H1 (cell line): ENCODE results near the gene AXIN2.

ENCODE experiments used
- ATF2 ChIP-seq: IDR thresholded peaks from 2 replicates; pipeline ENCODE4 v1.6.1; 2012; ENCODE audit warnings: low read length, inconsistent platforms
- CTCF ChIP-seq, 3 experiments: IDR thresholded peaks; 1 replicate in 2 of 3; 2 replicates in 1 of 3; pipeline versions ENCODE4 v1.5.1 to v1.6.1; 2011; ENCODE audit warnings: low read length in 3 of 3, mild to moderate bottlenecking in 3 of 3, inconsistent platforms in 2 of 3, low read depth in 1 of 3, moderate library complexity in 1 of 3; ENCODE audit not compliant: insufficient read depth in 1 of 3; ENCODE audit errors: control extremely low read depth in 1 of 3
- EP300 ChIP-seq, 2 experiments: IDR thresholded peaks; 1 replicate in 1 of 2; 2 replicates in 1 of 2; pipeline ENCODE4 v1.6.1; 2011 to 2012; ENCODE audit warnings: low read depth in 2 of 2, low read length in 2 of 2, mild to moderate bottlenecking in 2 of 2, borderline replicate concordance in 1 of 2, inconsistent platforms in 1 of 2, moderate library complexity in 1 of 2
- EZH2 ChIP-seq: fragments of 200-600 bp; sonication (generic); IDR thresholded peaks from 2 replicates; pipeline ENCODE4 v1.7.1; 2012; ENCODE audit warnings: low read depth, mild to moderate bottlenecking, moderate library complexity, low read length, inconsistent platforms; ENCODE audit not compliant: severe bottlenecking
- FOSL1 ChIP-seq: IDR thresholded peaks from 2 replicates; pipeline ENCODE4 v1.6.1; 2011; ENCODE audit warnings: mild to moderate bottlenecking, low read depth, low read length, moderate library complexity; ENCODE audit not compliant: insufficient read depth
- POLR2A ChIP-seq, 2 experiments: IDR thresholded peaks; 1 replicate in 1 of 2; 2 replicates in 1 of 2; pipeline ENCODE4 v1.6.1; 2011; ENCODE audit warnings: low read depth in 2 of 2, low read length in 2 of 2, mild to moderate bottlenecking in 2 of 2; ENCODE audit errors: control extremely low read depth in 1 of 2
- POLR2AphosphoS5 ChIP-seq: IDR thresholded peaks from 2 replicates; pipeline ENCODE4 v1.6.1; 2011; ENCODE audit warnings: low read depth, low read length
- POU5F1 ChIP-seq: IDR thresholded peaks from 2 replicates; pipeline ENCODE4 v1.6.1; 2011; ENCODE audit warnings: low read depth, mild to moderate bottlenecking, low read length, moderate library complexity
- SP1 ChIP-seq: IDR thresholded peaks from 2 replicates; pipeline ENCODE4 v1.6.1; 2011; ENCODE audit warnings: low read depth, low read length
- TAF1 ChIP-seq: IDR thresholded peaks from 2 replicates; pipeline ENCODE4 v1.6.1; 2011; ENCODE audit warnings: mild to moderate bottlenecking, low read depth, low read length
- TBP ChIP-seq: IDR thresholded peaks from 2 replicates; pipeline ENCODE4 v1.6.1; 2011; ENCODE audit warnings: low read depth, low read length, improper control_type of control experiment
- YY1 ChIP-seq: IDR thresholded peaks from 2 replicates; pipeline ENCODE4 v1.6.1; 2011; ENCODE audit warnings: low read depth, mild to moderate bottlenecking, low read length

GRCh38 chr17:65488665-65489064 lies 72.8 kb downstream of the AXIN2 start:
- no peak for TF ChIP-seq CTCF (IDR thresholded peaks at IDR 0.05; ENCODE audit: control extremely low read depth in 1 of 3, insufficient read depth in 1 of 3, low read depth in 1 of 3, low read length in 3 of 3)
- TF ChIP-seq POLR2A (IDR thresholded peaks at IDR 0.05; ENCODE audit: control extremely low read depth in 1 of 2, low read depth in 2 of 2, low read length in 2 of 2), result no peak
- no peak for TF ChIP-seq ATF2
- TF ChIP-seq SP1, result no peak
- TF ChIP-seq POLR2AphosphoS5, result no peak
- TF ChIP-seq POU5F1, result no peak
- TF ChIP-seq EZH2, result no peak
- TF ChIP-seq YY1, result no peak
- TF ChIP-seq TAF1, result no peak
- no peak for TF ChIP-seq FOSL1
- TF ChIP-seq EP300 (IDR thresholded peaks at IDR 0.05; ENCODE audit: borderline replicate concordance in 1 of 2, low read depth in 2 of 2, low read length in 2 of 2), result no peak
- TF ChIP-seq TBP, result no peak
